Omental fat pad (tissue), 4 donors: ENCODE measurements around the gene AMN. TPM values are rescaled to one million over a fixed set of nuclear protein-coding genes. Genes with fewer than 3 reads are reported as not detected.
A peak's percentile ranks its signal among the peaks of the same experiment; 100 is the strongest.
"Not testable (repeated sequence)": the region's sequence is repeated elsewhere in the genome, so short reads cannot be mapped to it uniquely, and the experiment has no call there.

Experiments used
- ATAC-seq: fragments of 150-250 bp; one replicate; pipeline ENCODE4 v1.9.1; 2016; ENCODE audit warnings: mild to moderate bottlenecking, moderate library complexity; ENCODE audit not compliant: low FRiP score
- DNase-seq: peaks from one replicate; pipeline ENCODE4 v3.0.0-alpha.2; 2019; ENCODE audit warnings: low spot score
- CTCF ChIP-seq, 3 donors: fragments of 450-650 bp; IDR thresholded peaks; one replicate each; pipeline ENCODE4 v1.5.1; 2016 to 2017; ENCODE audit warnings: antibody characterized with exemption in 3 of 3, mild to moderate bottlenecking in 3 of 3, moderate library complexity in 2 of 3
- total RNA-seq, 4 donors: library from RNA; depleted of rRNA; stranded (reverse); fragments of >200 nt; gene quantifications; one replicate each; pipeline ENCODE4 v1.1.0, GENCODE V29; 2016

AMN gene
- total RNA-seq, 4 donors from 2014 or later = 0.72 to 2.7 (median 1.7) TPM

DNA sequence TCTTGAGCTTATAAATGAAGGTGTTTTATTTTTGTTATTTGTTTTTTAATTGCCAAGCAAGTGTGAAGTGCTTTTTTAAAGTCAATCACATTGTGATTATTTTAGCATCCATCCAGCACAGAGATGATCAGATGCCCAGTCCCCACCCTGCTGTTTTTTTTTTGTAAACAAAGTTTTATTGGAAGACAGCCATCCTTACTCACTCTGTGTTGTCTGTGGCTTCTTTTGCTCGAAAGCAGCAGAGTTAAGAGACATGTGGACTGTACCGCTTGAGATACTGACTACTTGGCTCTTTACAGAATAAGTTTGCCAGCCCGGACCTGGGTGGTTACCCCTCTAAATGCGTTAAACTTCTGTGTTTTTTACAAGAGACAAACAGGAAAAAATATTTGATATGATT lies 30.9 kb upstream of the AMN start:
- no peak for DNase-seq
- TF ChIP-seq CTCF (IDR thresholded peaks at IDR 0.05) = no peak
- ATAC-seq = no peak

GRCh38 chr14:102892651-102893050 lies 29.8 kb upstream of the AMN start:
- no peak for ATAC-seq
- TF ChIP-seq CTCF (IDR thresholded peaks at IDR 0.05) = no peak
- no peak for DNase-seq

DNA sequence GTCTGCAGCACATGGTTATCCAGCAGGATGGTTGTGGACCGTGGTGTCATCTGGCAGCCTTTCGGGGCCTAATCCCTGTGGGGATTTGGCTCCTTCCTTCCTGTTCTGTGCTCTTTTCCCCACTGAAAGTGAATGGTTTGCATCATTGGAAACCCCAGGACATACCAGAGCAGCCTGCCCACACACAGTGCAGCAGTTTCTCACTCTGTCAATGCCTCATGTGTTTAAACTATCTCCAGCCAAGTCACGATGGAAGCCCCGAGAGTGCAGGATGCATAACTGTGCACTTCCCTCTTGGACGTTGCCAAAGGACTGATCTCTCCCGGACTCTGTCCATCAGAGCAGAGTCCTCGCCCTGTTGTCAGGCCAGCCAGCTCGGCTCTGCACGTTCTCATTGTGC lies 29.0 kb upstream of the AMN start:
- DNase-seq = no peak
- peak; percentile 77 for ATAC-seq
- no peak for TF ChIP-seq CTCF (IDR thresholded peaks at IDR 0.05)

GRCh38 chr14:102896735-102897134 lies 25.7 kb upstream of the AMN start:
- DNase-seq, ATAC-seq: not testable (repeated sequence)

GRCh38 chr14:102897299-102898027 lies 25.0 kb upstream of the AMN start:
- no peak for TF ChIP-seq CTCF (IDR thresholded peaks at IDR 0.05)
- ATAC-seq (no peak), DNase-seq (no peak)

DNA sequence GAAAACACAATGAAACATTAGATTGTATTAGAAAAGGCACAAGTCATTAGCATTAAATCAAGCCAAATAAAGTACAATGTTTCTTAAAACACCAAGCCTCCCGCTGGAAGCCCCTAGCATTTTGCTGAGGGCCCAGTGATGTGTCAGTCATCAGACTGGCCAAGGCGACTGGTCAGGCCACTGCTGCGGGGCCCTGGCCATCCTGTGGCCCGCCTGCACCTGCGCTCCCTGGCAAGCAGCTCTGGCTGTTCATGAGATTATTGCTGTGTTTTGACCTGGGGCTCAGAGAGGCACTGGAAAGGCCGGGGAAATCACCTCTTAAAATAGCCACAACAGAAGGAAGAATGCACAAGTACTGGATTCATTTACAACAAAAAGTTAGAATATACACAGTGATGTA lies 24.2 kb upstream of the AMN start:
- ATAC-seq = no peak
- DNase-seq = no peak
- no peak for TF ChIP-seq CTCF (IDR thresholded peaks at IDR 0.05)

DNA sequence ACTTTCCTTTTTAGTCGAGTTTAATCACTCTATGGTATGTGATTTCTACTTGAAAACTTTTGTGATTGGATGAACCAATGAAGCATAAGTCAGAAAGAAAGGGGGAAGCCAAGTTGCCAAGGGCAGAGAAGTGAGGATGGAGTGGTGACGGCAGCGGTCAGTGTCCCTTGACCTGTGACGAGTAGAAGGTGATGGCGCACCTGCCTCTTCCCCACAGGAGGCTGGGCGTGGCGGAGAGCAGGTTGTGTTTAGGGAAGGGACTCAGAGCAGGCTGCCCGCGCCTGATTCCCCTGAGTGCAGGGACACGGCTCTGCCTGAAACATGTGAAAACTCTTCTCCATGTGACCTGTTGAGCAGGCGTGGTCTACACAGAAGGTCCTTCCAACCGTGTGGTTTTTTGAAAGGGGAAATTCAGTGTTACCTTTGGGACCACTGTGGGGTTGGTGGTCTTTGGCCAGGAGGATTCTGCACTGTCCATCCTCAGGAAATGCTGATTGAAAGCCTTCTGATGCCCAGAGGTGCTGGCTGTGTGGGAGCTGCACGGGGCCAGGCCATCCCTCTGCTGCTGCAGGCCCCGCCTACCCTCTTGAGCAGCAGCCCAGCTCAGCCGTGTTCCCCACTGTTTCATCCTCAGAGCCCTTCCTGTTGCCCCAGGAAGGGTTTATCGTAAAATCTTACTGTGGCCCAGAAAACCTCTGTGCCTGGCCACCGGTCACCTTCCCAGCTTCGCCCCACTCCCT lies 23.5 kb upstream of the AMN start:
- no peak for ATAC-seq
- DNase-seq = no peak
- TF ChIP-seq CTCF (IDR thresholded peaks at IDR 0.05) = no peak
